Upper lobe of left lung (tissue), 6 donors: ENCODE results near the gene DGCR8. TPM values are rescaled to one million over a fixed set of nuclear protein-coding genes. Genes with fewer than 3 reads are reported as not detected.

Experiments
- ATAC-seq, 2 donors: fragments of 200-7000 bp; cut with Tn5 transposase; one replicate each; pipeline ENCODE4 v1.9.1; 2022; ENCODE audit warnings: mild to moderate bottlenecking in 2 of 2, moderate library complexity in 2 of 2; ENCODE audit not compliant: low FRiP score in 2 of 2
- DNase-seq, 2 donors: peaks; one replicate each; pipeline ENCODE4 v3.0.0-alpha.2; 2019 to 2020
- H3K27ac ChIP-seq, 4 donors: fragments of 200-600 bp; sonication (generic); one replicate each; pipeline ENCODE4 v1.5.1; 2016 to 2019
- H3K27me3 ChIP-seq, 4 donors: fragments of 200-600 bp; sonication (generic); one replicate each; pipeline ENCODE4 v1.5.1; 2017 to 2019
- H3K36me3 ChIP-seq, 4 donors: fragments of 200-600 bp; sonication (generic); one replicate each; pipeline ENCODE4 v1.5.1; 2016 to 2019
- H3K4me1 ChIP-seq, 4 donors: fragments of 200-600 bp; sonication (generic); one replicate each; pipeline ENCODE4 v1.5.1; 2018 to 2019
- H3K4me3 ChIP-seq, 4 donors: fragments of 200-600 bp; sonication (generic); one replicate each; pipeline ENCODE4 v1.5.1; 2017 to 2019; ENCODE audit warnings: mild to moderate bottlenecking in 2 of 4, moderate library complexity in 1 of 4
- H3K9me3 ChIP-seq, 4 donors: fragments of 200-600 bp; sonication (generic); one replicate each; pipeline ENCODE4 v1.5.1; 2018 to 2019
- CTCF ChIP-seq, 6 experiments: fragments of 450-650 bp in 4 of 6; fragments of 200-600 bp in 2 of 6; sonication (generic) in 2 of 6; IDR thresholded peaks; one replicate each; pipeline ENCODE4 v1.5.1; 2016 to 2019; ENCODE audit warnings: antibody characterized with exemption in 6 of 6
- EP300 ChIP-seq, 4 donors: sonication (generic); formaldehyde crosslinking; IDR thresholded peaks; one replicate each; pipeline ENCODE4 v1.5.1; 2017; ENCODE audit warnings: antibody characterized with exemption in 4 of 4, control low read depth in 2 of 4
- POLR2A ChIP-seq, 4 donors: fragments of 450-650 bp; IDR thresholded peaks; one replicate each; pipeline ENCODE4 v1.5.1; 2016 to 2017; ENCODE audit warnings: antibody characterized with exemption in 4 of 4, mild to moderate bottlenecking in 2 of 4
- POLR2AphosphoS5 ChIP-seq, 2 donors: sonication (generic); formaldehyde crosslinking; IDR thresholded peaks; one replicate each; pipeline ENCODE4 v1.5.1; 2017; ENCODE audit warnings: antibody characterized with exemption in 2 of 2
- WGBS, 2 donors: methylation state at CpG; one replicate each; pipeline ENCODE4 v1.1.5; 2017 to 2018; 5-methylcytosine and 5-hydroxymethylcytosine counted together
- total RNA-seq, 6 donors: library from RNA; depleted of rRNA in 4 of 6; stranded (reverse); fragments of >200 nt in 4 of 6; gene quantifications; one replicate each; pipeline versions ENCODE4 v1.1.0 to v1.2.1, GENCODE V29; 2016 to 2021
- donor health status: DM: no; HTN: no; CAD: no; lungs with moderate emphysema.
- donor health status: DM: no; HTN: yes; CAD: no; lungs with severe emphysema.

Gene DGCR8
- total RNA-seq, 6 donors from 2014 or later = 27.7 to 95.3 (median 33.1) TPM

DNA sequence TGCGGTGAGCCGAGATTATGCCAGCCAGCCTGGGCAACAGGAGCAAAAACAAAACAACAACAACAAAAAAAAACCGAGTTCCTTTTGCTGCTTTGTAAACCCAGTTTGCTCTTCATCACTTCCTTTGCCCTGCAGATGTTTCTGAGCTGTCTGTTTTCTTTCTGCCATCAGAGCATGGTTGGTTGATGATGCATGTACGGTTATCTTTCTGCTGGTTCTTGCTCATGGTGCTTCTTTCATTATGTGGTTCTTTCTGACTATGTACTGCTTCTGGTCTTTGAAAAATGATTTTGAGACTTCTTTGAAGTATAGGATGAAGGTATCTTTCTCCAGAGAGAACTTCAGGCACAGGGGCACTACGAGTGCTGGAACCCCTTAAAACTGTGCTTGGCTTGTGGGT, 45.9 kb upstream of the DGCR8 start:
- 84 to 98% methylated on average over 5 of the region's 5 CpGs for WGBS, 2 donors
- DNase-seq (no peak), ATAC-seq (no peak)
- Histone ChIP-seq H3K27me3 (no peaks in the 10 kb centered on the region), H3K4me3 (no peak overlapping the region), H3K36me3 (peaks cover 0 to 43% (median 26%) of the 10 kb centered on the region in 4 donors), H3K4me1 (peaks cover 10 to 31% (median 18%) of the 10 kb centered on the region in 4 donors), H3K27ac (no peak overlapping the region), H3K9me3 (no peaks in the 10 kb centered on the region)
- no peak for TF ChIP-seq EP300 (IDR thresholded peaks at IDR 0.05)
- TF ChIP-seq CTCF (IDR thresholded peaks at IDR 0.05) = no peak
- no peak for TF ChIP-seq POLR2AphosphoS5 (IDR thresholded peaks at IDR 0.05)
- no peak for TF ChIP-seq POLR2A (IDR thresholded peaks at IDR 0.05)

DNA sequence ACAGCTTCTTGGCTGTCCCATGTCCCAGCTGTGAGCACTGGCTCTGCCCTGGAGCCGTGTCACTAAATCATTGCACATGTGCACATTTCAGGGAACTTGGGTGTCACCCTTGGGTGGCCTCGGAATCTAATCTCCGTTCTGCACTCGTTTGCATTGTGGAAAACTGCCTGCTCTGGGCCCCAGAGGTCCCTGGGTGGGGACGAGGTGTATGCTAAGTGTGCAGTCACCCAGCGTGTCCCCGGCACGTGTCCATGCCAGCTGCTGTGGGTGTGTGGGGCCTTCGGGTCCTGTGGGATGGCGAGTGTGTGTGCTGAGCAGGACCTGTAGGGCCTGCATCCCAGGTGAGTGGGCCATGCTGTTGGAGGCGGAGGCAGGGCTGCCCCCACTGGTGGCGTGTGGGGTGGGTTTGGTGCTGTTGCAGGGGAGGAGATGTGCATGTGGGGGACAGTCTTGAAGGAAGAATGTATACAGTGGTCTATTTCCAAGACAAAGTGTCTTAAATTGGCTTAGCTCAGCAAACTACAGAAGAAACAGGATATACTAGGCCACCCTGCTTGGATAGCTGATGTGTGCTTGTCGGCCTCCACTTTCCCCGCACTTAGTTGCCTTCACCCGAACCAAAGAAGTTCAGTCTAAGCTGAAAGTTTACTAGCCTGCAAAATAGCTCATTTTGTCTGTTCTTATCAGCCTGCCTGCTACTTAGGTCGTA, 44.5 kb upstream of the DGCR8 start:
- WGBS, 2 donors = 85 to 88% methylated on average over 15 to 16 of the region's 16 CpGs
- peaks cover 0 to 53% (median 28%) of the 10 kb centered on the region in 4 donors for H3K36me3 ChIP-seq
- TF ChIP-seq EP300 (IDR thresholded peaks at IDR 0.05) (no peak), POLR2A (IDR thresholded peaks at IDR 0.05) (no peak), POLR2AphosphoS5 (IDR thresholded peaks at IDR 0.05) (no peak), CTCF (IDR thresholded peaks at IDR 0.05) (no peak)
- no peaks in the 10 kb centered on the region for H3K27me3 ChIP-seq
- ATAC-seq (no peak), DNase-seq (no peak)
- peaks cover 10 to 31% (median 18%) of the 10 kb centered on the region in 4 donors for H3K4me1 ChIP-seq
- no peaks in the 10 kb centered on the region for H3K9me3 ChIP-seq
- H3K4me3 ChIP-seq = no peak overlapping the region
- H3K27ac ChIP-seq = no peak overlapping the region

- peaks cover 10 to 31% (median 18%) of the 10 kb centered on the region in 4 donors for H3K4me1 ChIP-seq
- TF ChIP-seq POLR2A (IDR thresholded peaks at IDR 0.05) (no peak), EP300 (IDR thresholded peaks at IDR 0.05) (no peak), CTCF (IDR thresholded peaks at IDR 0.05) (no peak), POLR2AphosphoS5 (IDR thresholded peaks at IDR 0.05) (no peak)
- ATAC-seq (no peak), DNase-seq (no peak)
- no peaks in the 10 kb centered on the region for H3K27me3 ChIP-seq
- H3K36me3 ChIP-seq = peaks cover 0 to 59% (median 32%) of the 10 kb centered on the region in 4 donors
- no peak overlapping the region for H3K4me3 ChIP-seq
- no peak overlapping the region for H3K27ac ChIP-seq
- H3K9me3 ChIP-seq = no peaks in the 10 kb centered on the region
- WGBS, 2 donors = 80 to 84% methylated on average over 10 of the region's 10 CpGs
These were observed 44.0 kb upstream of the DGCR8 start for GRCh38 chr22:20036084-20036482.

GRCh38 chr22:20036535-20037392, 43.3 kb upstream of the DGCR8 start:
- H3K27ac ChIP-seq = no peak overlapping the region
- peaks cover 10 to 26% (median 17%) of the 10 kb centered on the region in 4 donors for H3K4me1 ChIP-seq
- H3K27me3 ChIP-seq = no peaks in the 10 kb centered on the region
- ATAC-seq (no peak), DNase-seq (no peak)
- H3K9me3 ChIP-seq = no peaks in the 10 kb centered on the region
- H3K36me3 ChIP-seq = peaks cover 0 to 58% (median 32%) of the 10 kb centered on the region in 4 donors
- TF ChIP-seq POLR2A (IDR thresholded peaks at IDR 0.05) (no peak), EP300 (IDR thresholded peaks at IDR 0.05) (no peak), CTCF (IDR thresholded peaks at IDR 0.05) (no peak), POLR2AphosphoS5 (IDR thresholded peaks at IDR 0.05) (no peak)
- H3K4me3 ChIP-seq = no peak overlapping the region
- 94 to 97% methylated on average over 24 to 25 of the region's 25 CpGs for WGBS, 2 donors
